ENCODE measurements around the gene SMARCAL1. TPM values are rescaled to one million over a fixed set of nuclear protein-coding genes. Genes with fewer than 3 reads are reported as not detected.

The SMARCAL1 gene
- total RNA-seq, 2 donors from 2014 or later = 15.3 to 32.2 TPM

DNA sequence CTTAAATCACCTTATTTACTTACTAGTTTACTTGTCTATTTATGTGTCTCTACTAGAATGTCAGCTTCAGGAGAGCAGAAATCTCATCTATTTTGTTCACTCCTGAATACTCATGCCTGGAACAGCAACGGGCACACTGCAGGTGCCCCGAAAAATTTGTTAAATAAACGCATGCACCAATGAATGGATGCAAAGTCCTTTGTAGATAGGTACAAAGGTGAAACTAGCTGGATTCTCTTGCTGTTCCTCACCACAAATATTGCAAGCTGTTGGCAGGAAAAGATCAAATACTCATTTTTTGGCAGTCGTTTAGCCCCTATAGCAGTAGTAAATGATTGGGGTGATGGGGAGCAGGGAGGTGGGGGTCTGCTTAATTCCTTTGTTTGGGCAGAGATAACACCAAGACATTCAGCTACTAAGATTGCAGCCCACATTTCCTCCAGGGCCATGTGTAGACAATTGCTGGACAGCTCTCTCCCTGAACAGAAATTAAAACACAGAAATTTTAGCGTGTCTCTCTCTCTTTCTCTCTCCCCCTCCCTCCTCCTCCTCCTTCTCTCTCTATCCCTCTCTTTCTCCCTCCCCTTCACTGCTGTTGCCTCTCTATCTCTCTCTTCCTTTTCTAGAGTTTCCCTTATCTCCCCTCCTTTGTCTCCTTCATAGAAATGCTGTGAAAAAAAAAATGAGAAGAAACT is 45.4 kb upstream of the SMARCAL1 start:
- no peaks in the 10 kb centered on the region for H3K9me3 ChIP-seq
- WGBS = 33% methylated on average over 5 of the region's 5 CpGs
- intact Hi-C loops (cut with DNase I) = no loop called here
- no peak overlapping the region for H3K4me3 ChIP-seq
- no peaks in the 10 kb centered on the region for H3K36me3 ChIP-seq
- TF ChIP-seq, protein P1, sequence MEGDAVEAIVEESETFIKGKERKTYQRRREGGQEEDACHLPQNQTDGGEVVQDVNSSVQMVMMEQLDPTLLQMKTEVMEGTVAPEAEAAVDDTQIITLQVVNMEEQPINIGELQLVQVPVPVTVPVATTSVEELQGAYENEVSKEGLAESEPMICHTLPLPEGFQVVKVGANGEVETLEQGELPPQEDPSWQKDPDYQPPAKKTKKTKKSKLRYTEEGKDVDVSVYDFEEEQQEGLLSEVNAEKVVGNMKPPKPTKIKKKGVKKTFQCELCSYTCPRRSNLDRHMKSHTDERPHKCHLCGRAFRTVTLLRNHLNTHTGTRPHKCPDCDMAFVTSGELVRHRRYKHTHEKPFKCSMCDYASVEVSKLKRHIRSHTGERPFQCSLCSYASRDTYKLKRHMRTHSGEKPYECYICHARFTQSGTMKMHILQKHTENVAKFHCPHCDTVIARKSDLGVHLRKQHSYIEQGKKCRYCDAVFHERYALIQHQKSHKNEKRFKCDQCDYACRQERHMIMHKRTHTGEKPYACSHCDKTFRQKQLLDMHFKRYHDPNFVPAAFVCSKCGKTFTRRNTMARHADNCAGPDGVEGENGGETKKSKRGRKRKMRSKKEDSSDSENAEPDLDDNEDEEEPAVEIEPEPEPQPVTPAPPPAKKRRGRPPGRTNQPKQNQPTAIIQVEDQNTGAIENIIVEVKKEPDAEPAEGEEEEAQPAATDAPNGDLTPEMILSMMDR (IDR thresholded peaks at IDR 0.05) = no peak
- H3K27ac ChIP-seq = no peak overlapping the region
- H3K4me1 ChIP-seq (replicated peaks) = peaks cover 2% of the 10 kb centered on the region
- DNase-seq (ENCODE audit: low spot score) = no peak
- H3K27me3 ChIP-seq (replicated peaks; ENCODE audit: insufficient read depth) = peaks cover 6% of the 10 kb centered on the region

DNA sequence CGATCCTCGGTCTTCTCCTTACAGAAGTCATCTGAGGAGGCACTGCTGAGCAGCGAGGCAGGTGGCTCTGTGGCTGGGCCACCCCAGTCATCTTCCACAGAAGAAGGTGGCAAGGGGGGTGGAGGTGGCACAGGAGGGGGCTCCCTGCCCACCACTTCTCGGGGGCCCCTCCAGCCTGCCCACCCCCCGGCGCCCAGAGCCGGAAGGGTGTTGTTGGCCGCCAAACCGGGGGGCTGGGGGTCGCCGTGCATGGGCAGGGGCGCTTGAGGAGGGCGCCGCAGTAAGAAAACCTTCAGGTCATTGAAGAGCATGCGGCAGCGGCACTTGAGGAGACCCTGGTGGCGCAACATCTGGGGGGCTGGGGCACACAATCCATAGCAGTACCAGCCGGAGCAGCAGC is 42.5 kb upstream of the SMARCAL1 start:
- no peak overlapping the region for H3K4me3 ChIP-seq
- TF ChIP-seq POLR2A (IDR thresholded peaks at IDR 0.05) (no peak), POLR2AphosphoS5 (IDR thresholded peaks at IDR 0.05) (no peak)
- TF ChIP-seq, protein P1 (IDR thresholded peaks at IDR 0.05) = no peak
- peaks cover 2% of the 10 kb centered on the region for H3K4me1 ChIP-seq (replicated peaks)
- DNase-seq (ENCODE audit: low spot score) = no peak
- H3K9me3 ChIP-seq = no peaks in the 10 kb centered on the region
- intact Hi-C loops (cut with DNase I) = no loop called here
- peaks cover 6% of the 10 kb centered on the region for H3K27me3 ChIP-seq (replicated peaks; ENCODE audit: insufficient read depth)
- WGBS = 81% methylated on average over 18 of the region's 18 CpGs
- no peak overlapping the region for H3K27ac ChIP-seq
- no peaks in the 10 kb centered on the region for H3K36me3 ChIP-seq

DNA sequence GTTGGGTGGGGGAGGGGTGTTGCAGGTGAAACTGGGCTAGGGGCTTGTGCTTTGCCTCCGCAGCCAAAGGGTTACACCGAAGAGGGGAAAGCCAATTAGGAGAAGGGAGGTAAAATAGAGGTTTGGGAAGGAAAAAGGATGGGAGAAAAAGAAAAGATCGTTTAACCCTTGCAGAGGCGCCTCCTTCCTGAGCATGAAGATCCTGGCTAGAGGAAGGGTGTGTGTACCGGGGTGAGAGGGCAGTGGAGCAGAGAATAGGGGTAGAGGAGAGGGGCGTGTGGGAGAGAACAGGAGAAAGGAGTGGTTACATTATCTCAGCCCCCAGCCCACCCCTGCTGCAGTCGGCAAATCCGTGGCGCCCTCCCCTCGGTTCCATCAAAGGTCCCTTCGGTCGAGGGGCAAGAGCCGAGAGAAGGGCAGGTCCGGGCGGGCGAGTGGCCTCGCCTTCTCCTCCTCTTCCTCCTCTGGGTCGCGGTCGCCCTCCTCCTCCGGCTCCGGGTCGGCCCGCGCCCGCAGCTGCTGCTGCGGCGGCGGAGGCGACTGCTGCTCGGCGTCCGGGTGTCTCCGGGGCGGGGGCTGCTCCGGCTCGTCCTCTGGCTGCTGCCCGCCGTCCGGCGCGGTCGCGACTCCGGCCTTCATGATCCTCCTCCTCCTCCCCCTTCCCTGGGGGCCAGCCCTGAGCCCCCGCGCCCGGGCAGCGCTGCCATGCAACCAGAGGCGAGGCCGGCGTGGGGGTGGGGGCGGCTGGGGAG is 41.1 kb upstream of the SMARCAL1 start:
- DNase-seq (ENCODE audit: low spot score) = no peak
- TF ChIP-seq POLR2A (IDR thresholded peaks at IDR 0.05) (no peak), POLR2AphosphoS5 (IDR thresholded peaks at IDR 0.05) (no peak)
- TF ChIP-seq, protein P1 (IDR thresholded peaks at IDR 0.05) = no peak
- 1% methylated on average over 51 of the region's 53 CpGs for WGBS
- no peak overlapping the region for H3K27ac ChIP-seq
- no peaks in the 10 kb centered on the region for H3K9me3 ChIP-seq
- peaks cover 6% of the 10 kb centered on the region for H3K27me3 ChIP-seq (replicated peaks; ENCODE audit: insufficient read depth)
- peaks cover 2% of the 10 kb centered on the region for H3K4me1 ChIP-seq (replicated peaks)
- intact Hi-C loops (cut with DNase I) = no loop called here
- no peaks in the 10 kb centered on the region for H3K36me3 ChIP-seq
- H3K4me3 ChIP-seq = peak overlapping the region in 1 of 2 donors; percentile 17

DNA sequence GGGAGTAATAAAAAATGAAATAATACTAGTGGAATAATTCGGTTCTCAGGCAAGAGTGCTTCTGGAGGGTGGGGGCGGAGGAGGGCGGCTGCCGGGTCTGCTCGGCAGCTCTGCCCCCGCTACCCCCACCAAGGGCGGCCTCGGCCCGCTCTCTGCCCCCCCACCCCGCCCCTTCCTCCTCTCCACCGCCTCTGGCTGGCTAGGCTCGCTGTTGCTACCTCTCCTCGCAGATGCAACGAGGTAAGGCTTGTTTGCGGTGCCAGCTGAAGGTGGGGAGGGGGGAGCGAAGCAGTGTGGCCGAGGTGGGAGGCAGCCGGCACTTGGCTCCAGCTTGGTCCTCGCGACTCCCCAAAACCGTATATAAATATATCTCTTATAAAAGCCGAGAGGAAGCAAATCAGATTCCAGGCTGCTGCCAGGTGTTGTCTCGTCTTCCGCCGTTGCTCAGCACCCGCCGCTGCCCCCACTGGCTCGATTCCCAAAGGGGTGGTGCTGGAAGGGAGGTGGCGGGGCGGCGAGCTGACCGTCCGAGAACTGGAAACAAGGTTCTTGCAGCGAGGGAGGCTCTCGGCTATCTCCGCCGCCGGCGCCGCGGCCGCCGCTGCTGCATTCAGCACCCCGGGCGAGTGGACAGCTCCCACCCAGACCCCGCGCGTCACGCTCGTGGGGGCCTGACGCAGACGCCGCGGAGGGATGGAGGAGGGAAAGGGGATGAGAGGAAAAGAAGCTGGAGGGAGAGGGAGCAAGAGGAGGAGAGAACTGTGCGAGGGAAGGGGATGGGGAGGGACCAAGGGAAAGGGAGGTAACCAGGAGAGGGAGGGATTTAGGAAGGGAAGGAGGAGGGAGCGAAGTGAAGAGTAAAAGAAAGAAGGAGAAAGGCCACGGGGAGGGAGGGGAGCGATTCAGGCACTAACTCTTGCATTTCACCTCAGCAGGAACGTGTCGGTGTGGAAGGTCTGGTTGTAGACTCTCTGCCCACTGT is 40.3 kb upstream of the SMARCAL1 start, which contains the start of gene MARCHF4:
MARCHF4 (minus strand) TSS at position 763 of the 982 bp plus-strand sequence. CDS start 2,223 bp downstream, outside the sequence.
- intact Hi-C loops (cut with DNase I) = no loop called here
- peak within 1 kb of the TSS in 1 of 2 donors; percentile 17 for H3K4me3 ChIP-seq

More for the DNA sequence above, 40.3 kb upstream of the SMARCAL1 start, which contains the start of gene MARCHF4:
- H3K27me3 ChIP-seq (replicated peaks; ENCODE audit: insufficient read depth) = peaks cover 6% of the 10 kb centered on the region
- peak; percentile 44 for DNase-seq (ENCODE audit: low spot score)
- H3K9me3 ChIP-seq = no peaks in the 10 kb centered on the region
- no peaks in the 10 kb centered on the region for H3K36me3 ChIP-seq
- TF ChIP-seq POLR2AphosphoS5 (IDR thresholded peaks at IDR 0.05) (peak; percentile 52), POLR2A (IDR thresholded peaks at IDR 0.05) (no peak)
- TF ChIP-seq, protein P1 (IDR thresholded peaks at IDR 0.05) = no peak
- H3K4me1 ChIP-seq (replicated peaks) = peaks cover 2% of the 10 kb centered on the region
- WGBS = 2% methylated on average over 60 of the region's 60 CpGs
- no peak within 1 kb of the TSS for H3K27ac ChIP-seq
